G401.6 (cell line): Measurements from ENCODE around the gene LGI2.

ENCODE experiments used
- FAIRE-seq: peaks from 2 replicates; lab custom pipeline; 2012; peaks lifted over from hg19 to GRCh38; lab: Jason Lieb, UNC

The LGI2 gene

DNA sequence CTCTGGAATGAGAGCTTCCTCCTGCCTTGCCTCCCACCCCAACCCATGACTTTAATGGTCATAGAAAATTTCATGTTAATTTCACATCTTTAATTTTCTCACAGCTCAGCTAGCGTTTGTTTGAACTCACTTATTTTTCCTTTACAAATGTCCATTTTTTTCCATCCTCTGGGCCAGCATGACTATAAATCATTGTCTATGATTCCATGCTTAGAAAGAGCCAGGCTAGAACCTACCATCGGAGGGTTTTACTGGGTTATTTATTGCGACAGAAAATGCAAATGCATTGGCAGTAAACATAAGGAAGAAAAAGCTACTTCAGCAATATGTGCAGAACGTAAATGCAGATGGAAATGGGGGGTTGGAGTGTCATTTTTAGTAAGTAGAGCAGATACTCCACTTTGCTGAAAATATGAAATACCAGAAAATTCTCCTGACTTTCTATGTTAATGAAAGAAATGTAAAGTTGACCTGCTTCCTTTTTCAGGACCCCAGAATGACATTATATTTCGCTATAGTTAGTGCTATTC, 37.1 kb downstream of the LGI2 start:
- FAIRE-seq, result no peak

DNA sequence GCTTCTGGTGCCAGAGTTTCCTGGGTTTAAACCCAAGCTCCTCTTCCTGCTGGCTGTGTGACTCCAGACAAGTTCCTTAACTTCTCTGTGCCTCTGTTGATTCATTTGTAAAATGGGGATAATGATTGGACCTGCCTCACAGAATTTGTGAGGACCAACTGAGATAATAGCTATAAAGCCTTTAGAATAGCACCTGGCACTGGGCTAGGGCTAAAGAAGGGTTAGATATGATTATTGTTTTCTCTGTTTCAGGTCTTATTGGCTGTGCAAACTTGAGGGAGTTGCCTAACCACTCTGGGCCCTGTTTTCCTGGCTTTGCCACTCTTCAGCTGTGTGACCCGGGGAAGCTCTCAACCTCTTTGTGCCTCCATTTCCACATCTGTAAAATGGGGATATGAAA, 37.8 kb downstream of the LGI2 start:
- no peak for FAIRE-seq

DNA sequence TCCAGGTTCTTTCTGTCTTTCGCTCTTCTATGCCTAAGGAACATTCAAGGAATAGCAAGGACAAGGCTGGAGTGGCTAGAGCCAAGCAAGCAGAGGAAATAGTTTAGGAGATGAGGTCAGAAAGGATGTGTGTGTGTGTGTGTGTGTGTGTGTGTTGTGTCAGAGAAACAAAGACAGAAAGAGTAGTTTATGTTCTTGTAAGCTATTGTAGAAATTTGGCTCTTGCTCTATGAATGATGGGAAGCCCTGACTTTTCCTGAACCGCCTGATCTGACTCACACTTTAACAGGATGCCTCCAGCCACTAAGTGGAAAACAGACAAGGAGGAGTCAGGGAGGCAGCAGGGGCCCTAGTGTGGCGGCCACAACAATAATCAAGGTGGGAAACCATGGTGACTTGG, 39.7 kb downstream of the LGI2 start:
- FAIRE-seq, result no peak

DNA sequence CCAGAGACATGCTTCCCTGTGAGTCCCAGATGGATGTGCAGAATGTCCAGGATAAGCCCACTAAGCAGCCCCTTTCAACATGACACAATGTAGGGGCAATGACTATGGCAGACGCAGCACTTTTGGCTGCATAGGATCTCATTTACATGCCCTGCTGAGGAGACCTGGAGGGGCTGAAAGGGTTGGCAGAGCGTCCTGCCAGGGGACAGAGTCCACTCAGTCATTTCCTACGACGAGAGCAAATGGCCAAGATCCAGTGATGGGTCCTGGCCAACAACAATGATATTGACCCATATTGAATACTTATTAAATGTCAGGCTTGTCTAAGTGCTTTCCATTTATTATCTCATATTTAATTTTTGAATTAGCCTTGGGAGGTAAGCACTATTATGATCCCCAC, 41.4 kb downstream of the LGI2 start:
- FAIRE-seq, result no peak

DNA sequence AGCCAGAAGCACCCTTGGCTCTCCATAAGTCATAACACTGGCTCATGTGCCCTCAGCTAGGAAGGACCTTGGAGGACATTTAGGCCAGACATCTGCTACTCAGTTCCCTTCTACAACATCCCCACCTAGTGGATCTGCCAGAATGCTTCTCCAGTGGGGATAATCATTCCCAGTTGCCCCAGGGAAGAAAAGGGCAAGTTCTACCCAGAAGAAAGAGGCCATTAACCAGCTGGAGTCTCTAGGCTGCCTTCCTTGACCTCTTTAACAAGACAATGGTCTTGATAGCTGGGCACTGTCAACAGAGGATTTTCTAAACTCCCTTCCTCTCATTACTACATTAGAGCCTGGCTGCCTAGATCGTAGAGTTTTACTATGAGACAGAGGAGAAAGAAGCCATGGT, 42.0 kb downstream of the LGI2 start:
- no peak for FAIRE-seq

DNA sequence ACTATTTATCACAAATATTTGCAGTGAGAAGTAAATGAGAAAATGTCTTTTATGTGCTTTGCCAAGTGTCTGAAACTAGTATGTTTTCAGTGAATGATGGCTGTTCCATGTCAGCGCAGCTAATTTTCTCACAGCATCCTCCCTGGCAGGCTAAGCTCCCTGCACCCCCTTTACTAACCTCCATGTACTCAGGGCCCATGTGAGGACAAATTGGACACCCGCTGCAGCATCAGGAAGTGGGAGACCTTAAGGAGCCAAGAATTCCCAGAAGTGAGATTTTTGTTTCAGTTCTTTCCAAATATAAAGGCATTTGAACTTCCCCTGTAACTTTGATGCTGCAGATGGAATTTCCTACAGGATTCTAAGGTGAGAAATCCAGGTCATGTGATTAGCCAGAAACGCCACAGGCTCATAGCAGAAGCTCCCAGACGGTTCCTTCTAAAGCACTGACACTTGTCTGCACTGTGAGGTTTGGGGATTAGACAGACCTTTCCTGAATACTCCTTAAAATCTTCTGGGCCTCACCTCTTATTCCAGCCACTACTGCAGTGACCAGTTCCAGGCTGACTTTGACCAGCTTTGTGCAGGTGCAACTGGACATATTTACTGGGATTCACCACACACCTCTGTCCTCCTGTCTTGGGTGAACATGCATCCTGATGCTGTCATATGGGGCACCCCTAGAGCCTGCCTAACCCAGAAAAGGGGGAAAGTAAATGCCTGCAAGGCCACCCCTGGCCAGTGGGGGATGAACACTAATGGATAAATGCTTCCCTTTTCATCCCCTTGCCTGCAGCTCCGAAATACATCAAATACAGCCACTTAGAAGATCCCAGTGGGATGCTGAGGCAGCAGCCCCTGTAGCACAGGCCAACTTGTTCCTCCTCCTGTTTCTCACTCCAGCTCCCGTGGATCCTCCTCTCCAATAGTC, 45.9 kb downstream of the LGI2 start:
- no peak for FAIRE-seq

DNA sequence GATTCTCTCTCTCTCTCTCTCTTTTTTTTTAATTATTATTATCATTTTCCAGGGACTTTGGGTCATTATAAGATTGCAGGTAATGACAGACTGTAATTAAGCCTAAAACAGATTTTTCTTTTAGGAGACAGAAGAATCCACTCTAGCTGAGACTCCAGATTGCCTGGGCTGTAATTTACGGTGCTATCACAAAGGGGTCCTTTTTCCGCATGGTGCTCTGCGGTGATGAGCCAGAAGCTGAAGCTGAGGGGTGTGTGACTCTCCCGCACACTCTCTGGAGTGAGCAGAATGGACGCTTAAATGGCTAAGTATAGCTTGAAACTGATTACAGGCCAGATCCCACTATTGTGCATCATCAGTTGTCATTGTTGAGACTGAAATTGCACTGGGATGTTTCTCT, 50.0 kb downstream of the LGI2 start:
- FAIRE-seq, result no peak

DNA sequence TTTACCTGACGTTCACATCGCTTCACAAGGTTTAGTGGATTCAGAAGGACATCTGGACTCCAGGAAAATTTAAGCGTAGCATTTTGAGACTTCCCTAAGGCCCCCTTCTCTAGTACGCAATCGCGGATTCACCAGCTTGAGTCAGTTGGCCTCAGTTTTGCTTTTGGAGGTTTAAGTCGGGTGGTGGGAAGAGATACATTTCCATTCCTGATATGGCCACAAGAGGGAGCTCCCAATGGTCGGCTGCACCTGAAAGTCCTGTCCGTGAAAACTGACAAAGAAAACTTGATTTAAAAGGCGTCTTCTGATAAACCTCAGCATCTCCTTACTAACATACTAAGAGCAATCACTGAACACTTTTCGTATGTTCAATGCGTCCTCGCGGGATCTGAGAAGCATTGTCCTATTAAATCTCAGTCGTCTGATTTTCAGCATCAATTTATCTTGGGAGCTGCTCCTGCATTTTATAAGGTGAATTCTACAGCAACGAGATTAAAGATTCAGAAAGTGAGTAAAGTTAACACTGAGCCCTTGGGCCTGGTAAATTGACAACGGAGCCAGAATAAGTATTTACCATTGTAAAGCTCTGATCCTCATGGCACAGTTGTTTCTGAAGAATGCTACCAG, 50.6 kb downstream of the LGI2 start:
- peak; percentile 59 for FAIRE-seq

DNA sequence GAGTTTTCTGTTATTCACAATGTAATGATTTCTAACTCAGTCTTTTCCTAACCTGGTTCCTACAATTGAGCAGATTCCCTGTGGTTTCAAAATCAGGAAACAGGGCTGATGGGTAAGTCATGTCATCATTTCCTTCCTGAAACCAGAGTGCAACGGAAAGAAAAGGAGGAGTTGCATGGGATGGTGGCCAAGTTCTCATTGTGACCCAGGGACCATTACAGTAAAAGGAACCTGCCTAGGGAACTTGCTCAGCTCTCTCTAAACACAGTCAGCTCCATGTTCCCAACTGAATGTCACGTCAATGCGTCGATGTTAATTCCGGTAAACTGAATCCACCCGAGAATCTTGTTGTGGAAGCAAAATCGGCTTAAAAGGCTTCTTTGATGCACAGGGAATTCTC, 51.2 kb downstream of the LGI2 start:
- no peak for FAIRE-seq

DNA sequence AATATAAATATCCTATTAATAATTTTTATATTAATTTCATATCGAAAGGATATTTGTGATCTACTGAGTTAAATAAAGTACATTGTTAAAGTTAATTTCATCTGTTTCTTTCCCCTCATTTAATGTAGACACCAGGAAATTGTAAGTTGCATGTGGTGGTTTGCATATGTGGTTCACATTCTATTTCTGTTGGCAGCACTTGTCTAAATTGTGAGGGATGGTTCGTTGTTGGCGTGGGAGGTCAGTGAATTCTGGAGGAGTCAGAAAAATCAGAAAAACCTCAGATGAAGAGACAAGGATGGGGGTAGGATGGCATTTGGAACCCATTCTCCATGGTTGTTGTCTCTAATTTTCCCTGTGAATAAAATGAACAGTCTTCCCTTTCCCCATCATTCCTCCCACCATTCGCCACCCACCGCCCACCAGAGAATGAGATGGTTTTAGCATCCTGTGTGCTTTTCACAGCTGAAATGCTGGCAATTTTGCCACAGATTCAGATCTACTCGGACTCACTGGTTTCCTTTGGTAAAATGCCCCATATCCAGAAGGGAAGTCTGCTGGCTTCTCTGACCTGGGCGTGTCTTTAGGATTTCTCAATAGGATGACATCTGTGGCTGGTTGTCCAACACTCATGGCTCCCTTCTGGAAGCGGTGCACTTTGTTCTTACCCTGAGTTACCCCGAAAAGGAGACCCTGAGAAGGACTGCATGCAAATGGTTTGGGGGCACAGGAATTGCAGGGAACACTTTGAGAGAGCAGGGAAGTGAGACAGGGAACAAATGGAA, 52.3 kb downstream of the LGI2 start:
- FAIRE-seq, result no peak

DNA sequence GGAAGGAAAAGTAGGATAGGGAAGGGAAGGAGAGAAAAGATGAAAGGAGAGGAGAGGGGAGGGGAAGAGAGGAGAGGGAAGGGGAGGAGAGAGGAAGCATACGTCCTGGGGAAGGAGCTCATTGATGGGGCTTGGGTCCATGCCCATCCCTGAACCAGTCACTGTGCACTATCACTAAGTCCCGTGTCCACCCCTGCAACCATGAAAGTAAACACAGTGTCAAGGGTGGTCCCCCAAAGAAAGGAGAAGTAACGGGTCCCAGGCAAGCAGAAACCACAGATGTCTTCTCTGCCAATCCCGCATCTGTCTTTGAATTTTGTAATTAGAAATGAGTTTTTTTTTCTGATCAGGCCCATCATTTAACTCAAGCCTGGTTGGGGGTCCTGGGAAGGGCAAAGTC, 55.2 kb downstream of the LGI2 start:
- no peak for FAIRE-seq

DNA sequence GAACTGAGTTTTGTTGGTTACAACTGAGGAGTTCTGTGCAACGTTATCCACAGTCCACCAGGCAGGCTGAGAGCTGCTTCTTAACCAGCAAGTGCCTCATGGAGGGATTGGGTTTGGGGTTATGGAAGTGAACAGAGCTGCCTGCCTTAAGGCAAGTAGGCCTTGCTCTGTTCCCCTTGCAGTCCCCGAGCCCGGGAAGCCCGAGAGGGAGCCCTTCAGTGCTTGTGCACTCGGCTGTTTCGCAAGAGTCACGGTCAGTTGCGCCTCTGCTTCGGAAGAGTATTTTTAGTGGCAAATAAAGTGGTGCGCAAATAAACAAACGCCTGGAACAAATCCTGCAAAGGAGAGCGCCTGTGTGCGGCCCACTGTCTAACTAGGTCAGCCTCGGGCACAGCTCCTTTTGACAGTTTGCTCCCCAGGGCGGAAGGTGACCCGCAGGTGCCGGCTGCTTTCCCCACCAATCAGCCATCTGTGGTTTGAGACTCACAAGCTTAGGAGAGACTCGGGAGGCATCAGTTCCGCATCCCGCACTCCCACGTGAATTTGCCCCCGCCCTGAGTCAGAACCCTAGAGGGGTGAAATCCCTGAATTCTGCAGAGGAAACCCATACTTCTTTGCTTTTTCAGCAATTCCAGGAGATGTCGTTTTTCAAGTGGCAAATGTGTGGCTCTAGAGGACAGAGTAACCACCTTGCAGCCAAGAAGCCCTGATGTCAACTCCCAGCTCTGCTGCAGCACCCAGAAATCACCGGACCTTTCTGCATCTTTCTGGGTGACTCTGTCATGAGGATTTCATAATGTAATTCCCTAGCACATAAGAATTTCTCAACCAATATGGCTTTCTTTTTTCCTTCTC, 56.8 kb downstream of the LGI2 start:
- no peak for FAIRE-seq

DNA sequence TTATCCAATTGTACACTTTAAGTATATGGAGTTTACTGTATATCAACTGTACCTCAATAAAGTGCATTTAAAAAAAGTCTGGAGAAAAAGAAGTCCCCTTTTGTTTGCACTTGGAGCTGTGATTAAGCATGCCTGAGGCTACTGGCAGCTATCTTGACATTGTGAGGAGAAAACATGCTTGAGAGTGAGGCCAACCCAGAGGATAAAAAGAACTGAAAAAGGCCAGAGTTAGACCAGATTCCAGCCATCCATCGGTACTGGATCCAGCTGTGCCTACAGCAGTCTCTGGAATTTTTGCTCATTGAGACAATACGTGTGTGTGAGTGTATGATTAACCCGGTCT, 57.4 kb downstream of the LGI2 start:
- no peak for FAIRE-seq

DNA sequence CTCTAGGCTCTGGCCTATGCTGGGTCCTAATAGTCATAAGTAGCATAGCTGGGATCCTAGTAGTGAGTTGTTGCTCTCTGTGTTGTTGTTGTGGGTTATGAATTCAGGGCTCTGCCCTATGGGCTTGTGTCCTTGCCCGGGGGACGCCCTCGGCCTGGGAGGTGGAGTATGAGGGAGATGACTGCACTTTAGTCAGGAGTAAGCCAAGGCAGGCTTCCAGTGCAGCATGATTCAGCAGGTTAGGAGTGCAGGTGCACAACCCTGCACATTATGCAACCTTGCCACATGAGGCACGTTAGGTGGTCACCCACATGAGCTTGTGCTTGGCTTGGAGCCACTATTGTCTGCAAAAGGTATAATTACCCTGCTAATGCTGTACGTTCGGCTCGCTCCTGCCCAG, 59.6 kb downstream of the LGI2 start:
- FAIRE-seq, result no peak

DNA sequence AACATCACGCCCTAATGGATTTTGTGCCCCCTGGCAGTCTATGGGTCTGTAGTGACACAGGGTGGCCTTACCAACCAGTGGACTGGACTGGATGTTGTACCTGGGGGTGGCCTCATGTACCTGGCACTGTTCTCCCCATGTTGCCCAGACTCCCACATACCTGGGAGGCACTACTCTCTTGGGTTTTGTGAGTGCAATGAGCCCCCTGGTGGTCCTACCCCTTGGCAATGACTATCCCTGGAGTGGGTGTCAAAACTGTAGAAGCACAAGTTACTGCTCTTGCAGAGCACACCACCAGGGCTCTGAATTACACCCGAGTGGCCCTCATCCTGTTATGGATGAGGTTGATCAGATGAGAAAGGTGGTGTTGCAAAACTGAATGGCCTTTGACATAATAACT, 60.1 kb downstream of the LGI2 start:
- no peak for FAIRE-seq

DNA sequence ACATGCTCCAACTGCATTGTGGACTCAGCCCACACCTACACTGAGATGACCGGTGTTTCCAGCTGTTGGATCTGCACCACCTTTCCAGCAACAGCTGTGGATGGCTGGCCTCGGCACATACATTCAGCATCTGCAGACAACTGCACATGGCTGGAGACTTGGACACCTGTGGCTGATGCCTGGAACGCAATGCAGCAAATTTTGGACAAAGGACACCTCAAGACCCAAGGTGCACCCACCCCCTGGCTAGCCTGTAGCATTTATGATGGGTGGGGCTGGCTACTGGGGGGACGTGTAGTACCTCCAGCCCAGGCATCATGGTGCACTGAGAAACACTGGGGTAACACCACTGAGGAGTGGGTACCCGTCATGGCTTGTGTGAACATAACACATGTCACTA, 60.6 kb downstream of the LGI2 start:
- no peak for FAIRE-seq

DNA sequence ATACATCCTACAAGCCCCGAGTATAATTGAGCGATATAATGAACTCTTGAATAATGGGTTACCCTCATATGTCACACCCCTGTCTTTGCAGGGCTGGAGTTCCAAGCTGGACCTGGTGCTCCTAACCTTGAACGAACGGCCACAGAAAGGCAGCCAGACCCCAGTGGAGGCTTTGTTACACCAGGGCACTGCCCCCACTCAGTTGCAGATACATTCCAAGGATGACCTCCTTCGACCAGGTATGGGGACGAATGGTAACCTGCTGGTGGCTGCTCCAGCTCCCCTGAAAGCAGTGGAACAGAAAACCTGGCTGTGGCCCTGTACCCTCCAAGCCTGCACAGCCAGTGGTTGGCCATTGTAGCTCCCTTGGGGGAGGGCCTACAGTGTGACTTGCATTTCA, 61.3 kb downstream of the LGI2 start:
- no peak for FAIRE-seq

DNA sequence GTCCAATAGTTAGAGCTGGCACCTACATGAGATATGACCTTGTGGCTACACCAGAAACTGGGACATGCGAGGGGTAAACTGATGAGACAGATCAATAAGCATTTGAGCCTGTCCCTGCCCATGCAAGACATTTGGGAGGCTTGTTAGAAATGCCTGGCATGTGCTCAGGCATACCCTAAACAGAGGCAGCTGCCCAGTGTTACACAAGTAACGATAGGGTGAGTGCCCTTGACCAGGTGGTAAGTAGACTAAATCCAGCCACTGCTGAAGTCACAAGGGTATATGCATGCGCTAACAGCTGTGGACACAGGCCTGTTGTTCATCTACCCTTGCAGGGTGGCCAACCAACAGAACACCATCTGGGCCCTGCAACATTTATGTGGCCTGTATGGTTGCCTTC, 61.8 kb downstream of the LGI2 start:
- no peak for FAIRE-seq

DNA sequence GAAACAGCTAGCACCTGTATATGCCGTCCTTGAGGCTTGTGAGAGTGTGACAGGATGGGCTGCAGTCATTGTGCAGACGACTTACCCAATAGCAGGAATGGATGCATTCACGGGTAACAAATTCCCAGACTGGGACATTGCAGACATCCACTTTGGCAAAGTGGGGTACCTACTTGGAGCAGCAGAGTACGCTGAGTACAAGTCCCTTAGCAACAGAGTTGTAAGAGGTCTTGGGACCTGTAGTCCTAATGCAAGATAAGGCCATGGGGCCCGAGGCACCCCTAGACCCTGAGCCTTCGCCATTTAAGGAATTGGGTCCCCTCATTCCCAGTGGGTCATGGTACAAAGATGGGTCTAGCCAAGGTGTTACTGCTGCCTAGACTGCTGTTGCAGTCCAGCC, 62.5 kb downstream of the LGI2 start:
- FAIRE-seq, result no peak

DNA sequence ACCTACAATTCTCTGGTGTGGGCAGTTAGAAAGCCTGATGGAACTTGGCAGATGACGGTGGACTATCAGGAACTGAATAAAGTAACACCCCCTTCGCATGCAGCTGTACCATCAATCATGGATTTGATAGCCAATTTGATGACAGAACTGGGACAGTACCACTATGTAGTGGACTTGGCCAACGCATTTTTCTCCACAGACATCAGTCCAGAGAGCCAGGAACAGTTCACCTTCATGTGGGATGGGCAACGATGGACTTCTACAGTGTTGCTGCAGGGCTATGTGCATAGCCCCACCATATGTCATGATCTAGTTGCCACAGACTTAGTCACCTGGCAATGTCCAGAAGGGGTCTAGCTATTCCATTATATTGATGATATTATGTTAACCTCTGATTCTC, 63.4 kb downstream of the LGI2 start:
- FAIRE-seq, result no peak

DNA sequence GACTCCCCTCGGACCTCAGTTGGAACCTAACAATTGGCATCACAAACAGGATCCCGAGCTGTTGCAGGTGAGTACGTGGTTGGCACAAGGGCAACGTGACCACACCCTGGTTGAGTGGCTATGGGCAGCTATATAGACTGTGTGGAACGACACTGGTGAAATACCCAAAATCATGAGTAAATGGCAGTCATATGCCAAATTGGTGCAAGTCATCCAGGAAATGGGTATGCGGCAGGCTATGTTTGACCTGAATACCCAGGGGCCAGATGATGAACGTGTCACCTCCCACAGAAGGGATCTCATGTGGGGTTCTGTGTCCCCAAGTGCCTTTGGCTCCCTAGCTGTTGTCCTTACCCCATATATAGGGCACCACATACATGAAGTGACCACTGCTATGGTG, 64.7 kb downstream of the LGI2 start:
- FAIRE-seq, result no peak

DNA sequence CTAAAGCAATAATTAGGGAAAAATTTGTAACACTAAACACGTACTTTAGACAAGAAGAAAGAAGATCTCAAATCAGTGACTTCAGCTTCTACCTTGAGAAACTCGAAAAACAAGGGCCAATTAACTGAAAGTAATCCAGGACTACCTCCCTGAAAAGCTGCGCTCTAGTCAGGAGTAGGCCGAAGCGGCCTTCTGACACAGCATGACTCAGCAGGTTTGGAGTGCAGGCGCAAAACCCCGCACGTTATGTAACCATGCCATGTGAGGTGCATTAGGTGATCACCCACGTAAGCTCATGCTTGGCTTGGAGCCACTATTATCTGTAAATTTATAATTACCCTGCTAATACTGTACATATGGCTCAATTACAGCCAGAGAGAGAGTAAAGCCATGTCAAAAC, 65.1 kb downstream of the LGI2 start:
- FAIRE-seq, result no peak
